Hepatocyte (in vitro differentiated cells): ENCODE data around the gene NMNAT3.

ENCODE experiments used
- EZH2 ChIP-seq: fragments of 200-600 bp; sonication (generic); IDR thresholded peaks from 2 replicates; pipeline ENCODE4 v1.6.1; 2016; ENCODE audit warnings: antibody characterized with exemption, mild to moderate bottlenecking, borderline replicate concordance
- EZH2phosphoT487 ChIP-seq: fragments of 200-600 bp; sonication (generic); IDR thresholded peaks from one replicate; pipeline ENCODE4 v1.6.1; 2018; ENCODE audit warnings: antibody characterized with exemption, mild to moderate bottlenecking, low read depth, moderate library complexity; ENCODE audit not compliant: unreplicated experiment, severe bottlenecking
- TF ChIP-seq, protein P1 (sequence below): fragments of 200-600 bp; sonication (generic); IDR thresholded peaks from 2 replicates; pipeline ENCODE4 v1.5.1; 2016; ENCODE audit warnings: antibody characterized with exemption, mild to moderate bottlenecking; ENCODE audit not compliant: poor library complexity

DNA sequence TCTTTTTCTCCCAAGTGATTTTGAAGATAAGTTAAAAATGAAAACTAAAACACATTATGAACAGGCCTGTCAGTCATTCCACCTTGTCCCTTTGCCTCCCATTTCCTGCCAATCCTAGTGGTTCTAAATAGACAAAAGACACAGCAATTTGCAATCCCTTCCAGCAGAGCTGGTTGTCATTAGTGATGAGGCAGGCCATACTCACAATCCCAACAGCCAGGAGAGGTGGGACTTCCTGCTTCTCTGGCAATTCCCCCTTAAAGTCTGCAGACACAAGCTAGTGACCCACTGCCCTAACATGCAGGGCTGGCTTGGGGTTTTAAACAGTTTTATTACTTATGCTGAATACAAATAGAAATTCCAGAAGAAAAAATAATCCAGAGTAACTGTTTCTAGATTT, 99.9 kb downstream of the NMNAT3 start:
- TF ChIP-seq, protein P1, sequence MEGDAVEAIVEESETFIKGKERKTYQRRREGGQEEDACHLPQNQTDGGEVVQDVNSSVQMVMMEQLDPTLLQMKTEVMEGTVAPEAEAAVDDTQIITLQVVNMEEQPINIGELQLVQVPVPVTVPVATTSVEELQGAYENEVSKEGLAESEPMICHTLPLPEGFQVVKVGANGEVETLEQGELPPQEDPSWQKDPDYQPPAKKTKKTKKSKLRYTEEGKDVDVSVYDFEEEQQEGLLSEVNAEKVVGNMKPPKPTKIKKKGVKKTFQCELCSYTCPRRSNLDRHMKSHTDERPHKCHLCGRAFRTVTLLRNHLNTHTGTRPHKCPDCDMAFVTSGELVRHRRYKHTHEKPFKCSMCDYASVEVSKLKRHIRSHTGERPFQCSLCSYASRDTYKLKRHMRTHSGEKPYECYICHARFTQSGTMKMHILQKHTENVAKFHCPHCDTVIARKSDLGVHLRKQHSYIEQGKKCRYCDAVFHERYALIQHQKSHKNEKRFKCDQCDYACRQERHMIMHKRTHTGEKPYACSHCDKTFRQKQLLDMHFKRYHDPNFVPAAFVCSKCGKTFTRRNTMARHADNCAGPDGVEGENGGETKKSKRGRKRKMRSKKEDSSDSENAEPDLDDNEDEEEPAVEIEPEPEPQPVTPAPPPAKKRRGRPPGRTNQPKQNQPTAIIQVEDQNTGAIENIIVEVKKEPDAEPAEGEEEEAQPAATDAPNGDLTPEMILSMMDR = no peak
- TF ChIP-seq EZH2 = no peak
- no peak for TF ChIP-seq EZH2phosphoT487
